ENCODE data around the gene PRRT3.

DNA sequence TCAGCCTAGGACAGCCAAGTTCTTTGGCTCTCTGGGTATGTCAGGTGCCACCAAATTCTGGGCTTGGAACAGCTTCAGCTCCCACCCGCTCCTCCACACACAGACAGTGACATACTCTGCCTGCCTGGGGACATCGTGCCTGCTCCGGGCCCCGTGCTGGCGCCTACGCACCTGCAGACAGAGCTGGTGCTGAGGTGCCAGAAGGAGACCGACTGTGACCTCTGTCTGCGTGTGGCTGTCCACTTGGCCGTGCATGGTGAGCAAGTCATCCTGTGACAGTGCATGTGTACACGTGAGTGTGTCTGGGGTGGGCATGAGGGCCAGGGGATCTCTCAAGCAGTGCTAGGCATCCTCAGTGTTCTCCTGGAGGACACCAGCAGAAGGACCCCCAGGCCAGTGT lies 34.4 kb downstream of the PRRT3 start:
- no peak for TF ChIP-seq EZH2phosphoT487 (IDR thresholded peaks at IDR 0.05; ENCODE audit: borderline replicate concordance, low read depth, low read length)
- TF ChIP-seq, protein P1, sequence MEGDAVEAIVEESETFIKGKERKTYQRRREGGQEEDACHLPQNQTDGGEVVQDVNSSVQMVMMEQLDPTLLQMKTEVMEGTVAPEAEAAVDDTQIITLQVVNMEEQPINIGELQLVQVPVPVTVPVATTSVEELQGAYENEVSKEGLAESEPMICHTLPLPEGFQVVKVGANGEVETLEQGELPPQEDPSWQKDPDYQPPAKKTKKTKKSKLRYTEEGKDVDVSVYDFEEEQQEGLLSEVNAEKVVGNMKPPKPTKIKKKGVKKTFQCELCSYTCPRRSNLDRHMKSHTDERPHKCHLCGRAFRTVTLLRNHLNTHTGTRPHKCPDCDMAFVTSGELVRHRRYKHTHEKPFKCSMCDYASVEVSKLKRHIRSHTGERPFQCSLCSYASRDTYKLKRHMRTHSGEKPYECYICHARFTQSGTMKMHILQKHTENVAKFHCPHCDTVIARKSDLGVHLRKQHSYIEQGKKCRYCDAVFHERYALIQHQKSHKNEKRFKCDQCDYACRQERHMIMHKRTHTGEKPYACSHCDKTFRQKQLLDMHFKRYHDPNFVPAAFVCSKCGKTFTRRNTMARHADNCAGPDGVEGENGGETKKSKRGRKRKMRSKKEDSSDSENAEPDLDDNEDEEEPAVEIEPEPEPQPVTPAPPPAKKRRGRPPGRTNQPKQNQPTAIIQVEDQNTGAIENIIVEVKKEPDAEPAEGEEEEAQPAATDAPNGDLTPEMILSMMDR (conservative IDR thresholded peaks at IDR 0.05; ENCODE audit: low read length), result no peak

Data from OCI-LY7 (cell line).